IPS-18a (cell line): Measurements from ENCODE around the gene WDR38.

Source experiments
- H3K27ac ChIP-seq: one replicate; pipeline ENCODE4 v1.5.1; 2013; ENCODE audit warnings: low read length
- H3K27me3 ChIP-seq: one replicate; pipeline ENCODE4 v1.6.1; 2013; ENCODE audit warnings: mild to moderate bottlenecking, low read length; ENCODE audit not compliant: control insufficient read depth, insufficient read depth
- H3K36me3 ChIP-seq: one replicate; pipeline ENCODE4 v1.6.1; 2013; ENCODE audit warnings: low read depth, low read length; ENCODE audit not compliant: control insufficient read depth
- H3K4me1 ChIP-seq: one replicate; pipeline ENCODE4 v1.6.1; 2013; ENCODE audit warnings: low read depth, low read length; ENCODE audit not compliant: control insufficient read depth
- H3K4me3 ChIP-seq: one replicate; pipeline ENCODE4 v1.5.1; 2013; ENCODE audit warnings: low read length
- H3K9ac ChIP-seq: one replicate; pipeline ENCODE4 v1.6.1; 2013; ENCODE audit warnings: mild to moderate bottlenecking, low read length, moderate library complexity
- H3K9me3 ChIP-seq: one replicate; pipeline ENCODE4 v1.6.1; 2013; ENCODE audit warnings: low read depth, low read length; ENCODE audit not compliant: control insufficient read depth

Gene WDR38

DNA sequence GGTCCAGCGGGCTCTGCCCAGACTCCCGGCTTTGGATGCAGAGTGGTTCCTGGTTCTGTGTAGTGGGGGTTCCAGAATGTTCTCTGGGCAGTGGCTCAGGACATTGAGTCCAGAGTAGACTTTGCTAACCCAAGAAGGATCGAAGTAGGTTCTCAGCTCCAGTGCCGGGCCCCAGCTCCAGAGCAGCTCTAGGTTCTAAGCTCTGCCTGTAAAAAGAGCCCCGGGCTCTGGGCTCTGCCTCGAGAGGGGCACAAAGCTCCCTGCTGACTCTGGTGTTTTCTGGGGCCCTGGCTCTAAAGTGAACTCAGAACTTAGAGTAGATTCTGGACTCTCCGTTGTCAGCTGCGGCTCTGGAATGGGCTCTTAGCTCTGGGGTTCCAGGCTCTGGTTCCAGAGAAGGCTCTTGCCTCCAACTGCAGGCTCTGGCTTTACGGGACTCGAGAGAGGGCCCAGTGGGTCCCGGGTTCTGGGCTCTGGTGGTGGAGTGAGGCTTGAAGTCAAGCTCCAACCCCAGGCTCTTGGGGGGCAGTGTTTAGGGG, 414 bp downstream of the WDR38 start:
- Histone ChIP-seq H3K27ac (no peak overlapping the region), H3K9me3 (no peaks in the 10 kb centered on the region), H3K4me3 (peak overlapping the region; percentile 45), H3K27me3 (no peaks in the 10 kb centered on the region), H3K4me1 (no peaks in the 10 kb centered on the region), H3K36me3 (peaks cover 19% of the 10 kb centered on the region), H3K9ac (no peak overlapping the region)

DNA sequence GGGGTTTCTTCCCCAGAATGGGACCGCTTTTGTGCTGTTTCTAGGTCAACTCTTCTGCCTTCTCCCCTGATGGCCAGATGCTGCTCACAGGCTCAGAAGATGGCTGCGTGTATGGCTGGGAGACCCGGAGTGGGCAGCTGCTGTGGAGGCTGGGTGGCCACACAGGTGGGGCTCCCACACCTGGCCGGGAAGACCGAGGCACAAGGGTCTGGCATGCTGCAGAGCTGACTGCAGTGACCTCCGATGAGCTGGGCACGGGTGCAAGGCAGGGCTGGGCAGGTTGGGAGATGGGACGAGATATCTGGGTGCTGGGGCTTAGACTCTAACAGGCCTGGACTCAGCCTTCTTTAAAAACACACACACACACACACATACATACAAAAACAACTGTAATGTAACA, 901 bp downstream of the WDR38 start:
- Histone ChIP-seq H3K27ac (no peak overlapping the region), H3K27me3 (no peaks in the 10 kb centered on the region), H3K9me3 (no peaks in the 10 kb centered on the region), H3K9ac (no peak overlapping the region), H3K4me3 (no peak overlapping the region), H3K4me1 (no peaks in the 10 kb centered on the region), H3K36me3 (peaks cover 24% of the 10 kb centered on the region)

DNA sequence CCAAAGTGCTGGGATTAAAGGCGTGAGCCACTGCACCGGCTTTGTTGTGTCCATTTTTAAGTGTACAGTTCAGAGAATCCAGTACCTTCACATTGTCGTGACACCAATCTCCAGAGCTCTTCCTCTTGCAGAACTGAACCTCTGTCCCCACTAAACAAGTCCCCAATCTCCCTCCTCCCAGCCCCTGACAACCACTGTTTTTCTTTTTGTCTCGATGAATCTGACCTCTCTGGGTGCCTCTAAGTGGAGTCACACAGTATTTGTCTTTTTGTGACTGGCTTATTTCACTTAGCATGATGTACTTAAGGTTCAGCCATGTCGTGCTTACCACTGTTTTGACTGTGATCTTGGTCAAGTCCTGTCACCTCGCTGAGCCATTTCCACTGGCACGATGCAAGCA, 1.6 kb downstream of the WDR38 start:
- Histone ChIP-seq H3K27ac (no peak overlapping the region), H3K27me3 (no peaks in the 10 kb centered on the region), H3K9ac (no peak overlapping the region), H3K4me1 (no peaks in the 10 kb centered on the region), H3K9me3 (no peaks in the 10 kb centered on the region), H3K4me3 (no peak overlapping the region), H3K36me3 (peaks cover 30% of the 10 kb centered on the region)

DNA sequence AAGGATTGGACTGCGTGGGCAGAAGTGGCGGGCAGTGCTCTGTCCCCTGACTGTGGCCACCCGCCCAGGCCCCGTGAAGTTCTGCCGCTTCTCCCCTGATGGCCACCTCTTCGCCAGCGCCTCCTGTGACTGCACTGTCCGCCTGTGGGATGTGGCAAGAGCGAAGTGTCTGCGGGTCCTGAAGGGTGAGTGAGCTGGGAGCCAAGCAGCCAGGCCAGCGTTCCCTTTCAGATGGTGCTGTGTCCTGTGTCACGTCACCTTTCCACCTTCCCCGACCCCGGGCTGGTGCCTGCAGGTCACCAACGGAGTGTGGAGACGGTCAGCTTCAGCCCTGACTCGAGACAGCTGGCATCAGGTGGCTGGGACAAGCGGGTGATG, 2.3 kb downstream of the WDR38 start:
- H3K4me3 ChIP-seq: no peak overlapping the region
- H3K9me3 ChIP-seq: no peaks in the 10 kb centered on the region
- peaks cover 38% of the 10 kb centered on the region for H3K36me3 ChIP-seq
- no peak overlapping the region for H3K9ac ChIP-seq
- no peaks in the 10 kb centered on the region for H3K27me3 ChIP-seq
- H3K27ac ChIP-seq: no peak overlapping the region
- H3K4me1 ChIP-seq: peaks cover 3% of the 10 kb centered on the region

DNA sequence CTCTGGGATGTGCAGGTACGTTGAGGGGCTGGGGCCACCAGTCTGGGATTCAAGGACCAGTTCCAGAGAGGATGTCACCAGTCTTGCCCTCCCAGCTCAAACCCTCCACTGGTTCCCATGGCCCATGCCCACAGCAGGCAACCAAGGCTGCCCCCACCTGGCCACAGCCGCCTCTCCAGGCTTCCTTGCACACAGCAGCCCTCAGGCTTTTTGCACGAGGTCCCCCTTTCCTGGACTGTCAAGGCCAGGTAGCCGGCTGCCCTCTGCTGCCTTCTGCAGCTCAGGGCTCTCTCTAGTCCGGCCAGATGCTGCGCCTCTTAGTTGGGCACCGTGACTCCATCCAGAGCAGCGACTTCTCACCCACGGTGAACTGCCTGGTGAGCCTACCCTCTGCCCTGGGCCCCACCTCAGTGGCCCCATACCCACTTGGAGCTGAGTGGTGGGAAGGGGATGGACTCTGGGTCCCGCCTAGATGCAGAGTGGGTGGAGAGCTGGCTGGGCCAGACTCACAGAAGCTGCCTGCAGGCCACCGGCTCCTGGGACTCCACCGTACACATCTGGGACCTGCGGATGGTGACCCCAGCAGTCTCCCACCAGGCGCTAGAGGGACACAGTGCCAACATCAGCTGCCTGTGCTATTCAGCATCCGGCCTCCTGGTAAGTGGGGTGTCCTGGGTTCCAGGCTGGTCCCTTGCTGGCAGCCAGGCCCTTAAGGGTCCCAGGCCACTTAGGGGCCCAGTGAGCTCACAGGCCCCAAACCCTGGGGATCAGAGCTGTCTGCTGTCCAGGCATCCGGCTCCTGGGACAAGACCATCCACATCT, 2.9 kb downstream of the WDR38 start:
- Histone ChIP-seq H3K36me3 (peaks cover 43% of the 10 kb centered on the region), H3K27me3 (no peaks in the 10 kb centered on the region), H3K9ac (no peak overlapping the region), H3K4me3 (no peak overlapping the region), H3K27ac (no peak overlapping the region), H3K9me3 (no peaks in the 10 kb centered on the region), H3K4me1 (peaks cover 7% of the 10 kb centered on the region)

DNA sequence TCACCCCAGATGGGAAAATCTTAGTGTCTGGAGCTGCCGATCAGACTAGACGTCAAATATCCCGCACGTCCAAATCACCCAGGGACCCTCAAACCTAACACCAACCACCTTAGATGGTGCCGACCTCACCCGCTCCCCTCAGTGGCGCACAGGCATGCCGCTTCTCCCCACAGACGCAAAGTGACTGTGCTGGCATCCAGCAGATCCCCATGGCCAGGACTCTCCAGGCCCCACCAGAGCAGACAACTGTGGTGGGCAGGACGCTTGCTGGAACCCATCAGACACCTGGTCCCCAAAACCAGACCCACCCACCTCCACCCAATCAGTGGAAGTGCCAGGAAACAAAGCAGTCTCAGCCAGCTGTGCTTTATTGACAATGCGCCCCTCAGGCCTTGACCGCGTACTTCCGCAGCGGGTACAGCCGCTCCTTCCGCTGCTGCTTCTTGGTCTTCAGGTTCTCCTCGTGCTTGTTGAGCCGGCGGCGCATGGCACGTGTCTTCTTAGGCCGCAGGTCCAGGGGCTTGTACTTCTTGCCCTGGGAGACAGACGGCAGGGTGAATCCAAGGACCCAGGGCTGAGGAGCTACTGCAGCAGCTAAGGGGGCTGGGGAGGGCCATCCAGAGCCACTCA, 4.4 kb downstream of the WDR38 start:
- Histone ChIP-seq H3K27me3 (no peaks in the 10 kb centered on the region), H3K27ac (no peak overlapping the region), H3K4me3 (no peak overlapping the region), H3K9me3 (no peaks in the 10 kb centered on the region), H3K9ac (no peak overlapping the region), H3K4me1 (peaks cover 7% of the 10 kb centered on the region), H3K36me3 (peaks cover 43% of the 10 kb centered on the region)

DNA sequence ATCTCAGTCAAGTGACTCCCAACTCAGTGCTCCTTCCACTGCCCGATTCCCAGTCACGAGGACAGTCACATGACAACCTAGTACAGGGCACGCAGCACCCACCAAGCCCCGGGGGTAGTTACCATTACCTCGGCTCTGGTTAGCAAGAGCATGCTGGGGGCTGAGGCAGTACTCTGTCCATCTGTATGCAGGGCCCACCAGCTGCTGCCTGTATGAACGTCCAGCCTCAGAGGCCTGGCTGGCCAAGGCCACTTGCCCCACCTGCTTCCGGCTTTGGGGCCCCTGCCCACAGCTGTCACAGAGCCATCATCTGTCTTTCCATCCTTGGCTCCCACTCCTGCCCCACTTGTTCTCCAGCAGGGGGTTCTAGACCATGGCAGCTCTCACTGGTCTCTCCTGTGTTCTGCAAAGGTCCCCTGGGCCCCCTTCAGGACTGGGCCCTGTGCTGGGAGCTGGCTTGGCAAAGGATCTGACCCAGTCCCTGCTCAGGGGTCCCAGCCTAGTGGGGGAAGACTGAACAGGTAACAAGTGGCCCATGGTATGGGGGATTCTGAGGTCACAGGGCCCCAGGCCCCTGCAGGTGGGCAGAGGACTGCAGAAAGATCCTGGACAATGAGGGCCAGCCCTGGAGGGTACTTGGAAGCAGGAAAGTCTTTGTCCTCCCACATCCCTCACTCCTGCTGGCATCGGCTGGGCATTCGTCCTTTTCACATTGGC, 5.2 kb downstream of the WDR38 start:
- no peak overlapping the region for H3K4me3 ChIP-seq
- H3K36me3 ChIP-seq: peaks cover 43% of the 10 kb centered on the region
- H3K4me1 ChIP-seq: peaks cover 7% of the 10 kb centered on the region
- H3K27ac ChIP-seq: no peak overlapping the region
- H3K27me3 ChIP-seq: no peaks in the 10 kb centered on the region
- no peak overlapping the region for H3K9ac ChIP-seq
- no peaks in the 10 kb centered on the region for H3K9me3 ChIP-seq

DNA sequence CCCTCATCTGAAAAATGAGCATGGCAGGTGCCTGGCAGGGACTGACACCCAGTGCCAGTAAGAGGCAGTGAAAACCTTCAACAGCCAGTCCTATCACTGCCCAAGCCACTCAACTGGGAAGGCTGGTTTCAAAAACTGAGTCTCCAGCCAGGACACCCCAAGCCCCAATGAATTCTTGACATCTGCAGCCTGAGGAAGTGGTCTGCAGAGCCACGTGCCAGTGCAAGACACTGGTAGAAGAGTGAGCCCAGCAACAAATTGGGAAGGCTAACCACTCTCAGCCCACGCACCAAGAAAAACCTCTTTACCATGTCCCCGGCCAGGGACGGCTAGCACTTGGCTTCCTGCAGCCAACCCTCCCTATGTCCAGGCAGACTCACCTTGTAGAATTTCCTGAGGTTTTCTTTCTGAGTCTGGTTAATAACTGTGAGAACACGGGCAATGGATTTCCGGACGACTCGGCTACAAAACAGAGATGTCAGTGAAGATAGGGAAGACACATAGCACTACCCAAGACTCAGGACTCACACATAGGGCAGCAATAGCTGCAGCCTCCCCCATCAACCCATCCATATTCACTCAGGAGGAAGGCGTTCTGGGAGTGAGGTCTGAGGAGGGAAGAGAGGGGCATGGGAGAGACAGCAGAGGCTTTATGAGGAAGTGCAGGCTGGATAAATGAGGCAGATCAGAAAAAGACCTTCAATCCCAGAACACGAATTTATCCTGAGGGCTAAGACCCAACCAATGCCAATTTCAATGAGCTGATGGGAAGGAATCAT, 6.7 kb downstream of the WDR38 start:
- Histone ChIP-seq H3K4me1 (peaks cover 7% of the 10 kb centered on the region), H3K27me3 (no peaks in the 10 kb centered on the region), H3K27ac (no peak overlapping the region), H3K4me3 (peak overlapping the region; percentile 99), H3K9ac (peak overlapping the region; percentile 97), H3K9me3 (no peaks in the 10 kb centered on the region), H3K36me3 (peaks cover 43% of the 10 kb centered on the region)

DNA sequence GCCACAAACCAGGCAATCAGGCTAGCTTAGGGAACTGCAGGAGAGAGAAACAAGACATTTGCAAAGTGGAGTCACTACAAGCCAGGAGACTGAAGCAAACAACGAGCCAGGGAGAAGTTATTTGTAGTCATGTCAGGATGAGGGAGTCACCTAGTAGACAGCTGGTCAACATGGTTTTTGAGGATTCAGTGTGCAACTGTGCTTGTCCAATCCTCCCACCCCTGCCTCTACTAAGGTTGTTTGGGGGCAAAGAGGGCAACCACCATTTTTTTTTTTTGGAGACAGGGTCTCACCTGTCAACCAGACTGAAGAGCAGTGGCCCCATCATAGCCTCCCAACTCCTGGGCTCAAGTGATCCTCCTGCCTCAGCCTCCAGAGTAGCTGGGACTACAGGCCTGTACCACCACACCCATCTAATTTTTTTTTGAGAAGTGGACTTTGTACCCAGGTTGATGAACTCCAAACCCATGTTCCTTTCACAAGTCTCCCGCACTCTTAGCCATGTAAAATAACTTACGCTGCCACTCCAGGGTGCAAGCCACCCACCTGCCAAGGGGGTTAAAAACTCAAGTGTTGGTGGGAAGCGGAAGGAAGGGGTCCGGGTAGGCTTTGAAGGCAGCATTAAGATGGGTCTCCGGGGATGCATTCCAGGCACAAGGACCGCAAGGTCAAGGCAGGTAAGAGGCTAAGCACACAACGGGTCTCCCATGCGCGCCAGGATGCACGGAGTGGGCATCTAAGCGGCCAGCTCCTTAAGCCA, 7.5 kb downstream of the WDR38 start:
- H3K4me1 ChIP-seq: peaks cover 7% of the 10 kb centered on the region
- H3K36me3 ChIP-seq: peaks cover 43% of the 10 kb centered on the region
- H3K27ac ChIP-seq: peak overlapping the region; percentile 75
- peak overlapping the region; percentile 99 for H3K4me3 ChIP-seq
- no peaks in the 10 kb centered on the region for H3K27me3 ChIP-seq
- H3K9me3 ChIP-seq: no peaks in the 10 kb centered on the region
- peak overlapping the region; percentile 97 for H3K9ac ChIP-seq

DNA sequence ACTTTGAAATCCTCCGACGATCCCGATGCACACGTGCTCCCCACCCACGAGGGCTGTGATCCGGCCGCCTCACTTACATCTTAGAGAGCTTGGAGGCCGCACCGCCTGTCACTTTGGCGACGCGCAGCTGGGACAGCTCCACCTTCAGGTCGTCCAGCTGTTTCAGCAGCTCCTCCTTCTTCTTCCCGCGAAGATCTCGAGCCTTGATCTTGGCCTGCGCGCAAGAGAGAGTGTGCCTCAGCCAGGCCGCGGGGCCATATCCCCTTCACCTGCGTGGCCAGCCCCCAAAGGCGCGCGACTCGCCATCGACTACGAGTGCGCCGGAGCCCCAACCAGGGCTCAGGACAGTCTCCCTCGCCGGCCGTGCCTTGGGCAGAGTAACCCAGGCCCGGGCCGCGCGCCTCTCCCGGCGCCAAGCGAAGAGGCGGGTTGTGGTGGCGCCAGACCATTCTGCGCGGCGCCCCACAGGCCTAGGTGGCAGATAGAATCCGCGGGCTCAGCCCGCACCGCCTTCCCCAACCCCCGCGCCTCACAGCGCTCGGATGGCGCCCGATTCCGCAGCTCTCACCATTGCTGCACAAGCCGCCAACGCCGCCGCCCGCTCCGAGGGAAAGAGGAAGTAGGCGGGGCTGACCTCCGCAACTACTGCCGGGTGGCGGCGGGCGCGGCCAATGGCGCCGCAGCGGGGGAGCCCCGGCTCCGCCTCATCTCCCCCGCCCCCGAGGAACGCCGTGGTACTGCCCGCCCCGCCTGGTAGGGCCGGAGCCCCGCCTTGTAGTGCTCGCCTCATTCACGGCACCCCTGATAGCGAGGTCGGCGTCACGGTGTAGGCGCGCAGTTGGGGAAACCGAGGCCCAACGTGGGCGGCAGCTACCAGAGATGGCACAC, 8.3 kb downstream of the WDR38 start, which contains the start of the genes ARPC5L and RPL35:
Gene ARPC5L, plus strand, starts transcription at position 789 of the 888 bp plus-strand sequence. CDS start 7,161 bp downstream, outside the sequence.
Gene RPL35, minus strand, starts transcription at position 616 of the 888 bp plus-strand sequence. Its CDS starts 45 bp downstream, at position 571.
- Histone ChIP-seq H3K9ac (peak within 1 kb of the TSS; percentile 97), H3K9me3 (no peaks in the 10 kb centered on the region), H3K4me1 (peaks cover 7% of the 10 kb centered on the region), H3K4me3 (peak within 1 kb of the TSS; percentile 99), H3K27me3 (no peaks in the 10 kb centered on the region), H3K36me3 (peaks cover 43% of the 10 kb centered on the region), H3K27ac (peak within 1 kb of the TSS; percentile 75)
